NCI-H1105 treated with DMSO at 0.1 percent for 48 hours (cell line): ENCODE results near the gene LYAR.

Experiments used
- DNase-seq: peaks from one replicate; lab custom pipeline; 2025; lab: John Stamatoyannopoulos, UW

The LYAR gene

DNA sequence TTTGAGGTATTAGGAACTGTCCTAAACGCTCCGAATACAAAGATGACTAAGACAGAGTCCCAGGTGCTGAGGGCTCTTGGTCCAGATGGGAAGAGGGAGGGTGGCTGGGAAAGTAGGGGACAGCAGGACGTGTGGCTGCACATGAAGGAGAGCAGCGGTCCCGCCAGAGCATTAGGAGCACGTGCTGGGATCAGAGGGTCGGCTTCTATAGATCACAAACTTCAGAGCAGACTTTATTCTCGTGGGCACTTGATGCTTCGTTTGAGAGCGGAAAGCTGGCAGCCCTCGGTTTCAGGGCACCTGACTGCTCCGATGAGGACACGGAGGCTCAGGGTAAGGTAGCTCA lies 26.2 kb upstream of the LYAR start:
- no peak for DNase-seq

DNA sequence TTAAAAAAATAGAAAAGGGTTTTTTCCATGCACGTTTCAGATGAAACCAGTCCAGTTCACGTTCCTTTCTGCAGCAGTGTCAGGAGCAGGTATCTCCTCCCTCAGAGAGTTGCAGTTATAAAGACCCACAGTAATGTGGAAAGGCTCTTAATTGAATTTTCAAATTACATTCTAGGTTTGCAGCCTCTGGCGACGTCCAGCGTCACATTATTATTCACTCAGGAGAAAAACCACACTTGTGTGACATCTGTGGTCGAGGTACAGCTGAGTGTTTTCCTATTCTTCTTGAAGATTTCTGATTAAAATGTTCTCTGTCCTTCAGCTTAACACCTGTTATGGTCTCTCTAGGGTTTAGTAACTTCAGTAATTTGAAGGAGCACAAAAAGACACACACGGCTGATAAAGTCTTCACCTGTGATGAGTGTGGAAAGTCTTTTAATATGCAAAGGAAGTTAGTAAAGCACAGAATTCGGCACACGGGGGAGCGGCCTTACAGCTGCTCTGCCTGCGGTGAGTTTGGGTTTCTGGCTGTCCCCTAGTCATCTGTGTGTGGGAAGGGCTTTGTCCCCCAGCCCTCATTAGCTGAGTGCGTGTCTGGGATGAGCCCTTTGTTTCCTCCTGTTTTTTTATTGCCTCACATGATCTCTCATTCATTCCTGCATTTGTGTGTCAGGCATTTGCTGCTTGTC lies 25.7 kb upstream of the LYAR start:
- no peak for DNase-seq

DNA sequence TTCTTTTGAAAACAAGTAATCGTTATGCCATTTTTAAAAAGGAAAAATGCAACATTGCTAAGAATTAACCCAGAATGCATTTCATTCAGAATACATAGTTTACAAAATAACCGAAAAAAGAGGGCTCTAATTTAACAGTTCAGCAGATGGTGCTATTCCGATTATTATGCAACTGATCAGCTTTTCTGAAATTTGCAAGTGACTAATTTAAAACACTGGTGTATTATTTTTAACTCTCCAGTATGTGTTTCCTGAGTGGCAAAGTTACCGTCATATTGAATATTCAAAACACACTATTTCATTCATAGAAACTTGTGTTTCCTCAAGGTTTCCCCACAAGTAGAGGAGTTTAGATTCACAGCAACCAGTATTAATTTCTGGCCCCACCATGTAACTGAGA lies 21.2 kb upstream of the LYAR start:
- no peak for DNase-seq

DNA sequence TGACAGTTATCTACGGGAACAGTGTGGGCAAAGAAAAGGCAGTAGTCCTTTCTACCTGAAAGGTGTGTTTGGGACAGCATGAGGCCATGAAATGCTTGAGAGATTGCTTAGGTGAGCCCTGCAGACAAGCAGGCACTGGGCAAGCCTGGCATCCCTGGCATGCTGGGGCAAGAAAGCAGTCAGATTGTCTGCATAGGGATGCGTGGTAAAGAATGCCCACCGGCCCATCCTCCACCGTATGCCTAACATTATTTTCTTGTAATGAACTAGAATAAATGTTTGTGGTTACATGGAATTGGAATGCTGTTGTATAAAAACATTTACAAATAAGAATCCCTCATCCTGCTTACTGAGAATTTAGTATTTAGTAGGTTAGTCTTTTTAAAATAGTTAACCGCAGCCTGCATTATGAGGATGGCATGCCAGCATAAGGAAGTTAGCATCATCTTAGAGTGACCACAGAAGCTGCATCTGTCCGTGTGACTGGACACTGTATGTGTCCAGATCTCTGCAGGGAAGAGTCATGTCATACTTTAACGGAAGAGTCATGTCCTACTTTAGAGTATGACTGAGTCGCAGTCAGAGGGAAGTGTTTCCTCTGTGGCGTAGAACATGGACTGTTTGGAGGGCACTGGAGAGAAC lies 19.0 kb upstream of the LYAR start:
- no peak for DNase-seq

DNA sequence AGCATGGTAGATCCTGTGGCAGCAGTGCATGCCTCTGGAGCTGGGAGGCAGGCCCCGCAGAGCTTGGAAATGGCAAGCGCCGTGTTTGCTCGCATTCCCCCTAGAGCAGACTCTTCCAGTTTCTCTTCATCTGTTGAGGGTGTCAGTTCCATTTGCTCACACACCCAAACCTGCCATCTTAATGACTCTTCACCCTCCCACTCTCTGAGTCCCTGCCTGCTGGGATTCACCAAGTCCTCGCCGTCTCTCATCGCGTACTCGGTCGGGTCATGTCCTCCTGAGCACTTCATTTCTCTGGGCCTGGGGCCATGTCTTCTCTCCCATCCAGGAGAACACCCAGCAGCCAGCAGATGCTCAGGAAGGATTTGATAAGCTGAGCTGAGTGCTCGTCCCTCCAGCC lies 17.0 kb upstream of the LYAR start:
- no peak for DNase-seq

DNA sequence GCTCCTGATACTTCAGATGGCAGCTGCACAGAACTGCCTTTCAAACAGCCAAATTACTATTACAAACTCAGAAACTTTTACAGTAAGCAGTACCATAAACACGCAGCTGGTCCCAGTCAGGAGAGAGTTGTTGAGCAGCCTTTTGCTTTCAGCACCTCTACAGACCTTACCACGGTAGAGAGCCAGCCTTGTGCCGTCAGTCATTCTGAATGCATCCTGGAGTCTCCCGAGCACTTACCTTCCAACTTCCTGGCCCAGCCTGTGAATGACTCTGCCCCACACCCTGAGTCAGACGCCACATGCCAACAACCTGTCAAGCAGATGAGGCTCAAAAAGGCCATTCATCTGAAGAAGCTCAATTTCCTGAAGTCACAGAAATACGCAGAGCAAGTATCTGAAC lies 12.5 kb upstream of the LYAR start:
- DNase-seq: no peak

DNA sequence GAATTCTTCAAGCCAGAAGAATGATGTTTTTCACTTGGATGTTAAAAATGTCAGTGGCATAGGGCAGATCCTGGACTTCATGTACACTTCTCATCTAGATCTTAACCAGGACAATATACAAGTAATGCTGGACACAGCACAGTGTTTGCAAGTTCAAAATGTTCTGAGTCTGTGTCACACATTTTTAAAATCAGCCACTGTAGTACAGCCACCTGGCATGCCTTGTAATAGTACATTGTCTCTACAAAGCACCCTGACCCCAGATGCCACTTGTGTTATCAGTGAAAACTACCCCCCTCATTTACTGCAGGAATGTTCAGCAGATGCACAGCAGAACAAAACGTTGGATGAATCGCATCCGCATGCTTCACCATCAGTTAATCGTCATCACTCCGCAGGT lies 12.0 kb upstream of the LYAR start:
- no peak for DNase-seq

DNA sequence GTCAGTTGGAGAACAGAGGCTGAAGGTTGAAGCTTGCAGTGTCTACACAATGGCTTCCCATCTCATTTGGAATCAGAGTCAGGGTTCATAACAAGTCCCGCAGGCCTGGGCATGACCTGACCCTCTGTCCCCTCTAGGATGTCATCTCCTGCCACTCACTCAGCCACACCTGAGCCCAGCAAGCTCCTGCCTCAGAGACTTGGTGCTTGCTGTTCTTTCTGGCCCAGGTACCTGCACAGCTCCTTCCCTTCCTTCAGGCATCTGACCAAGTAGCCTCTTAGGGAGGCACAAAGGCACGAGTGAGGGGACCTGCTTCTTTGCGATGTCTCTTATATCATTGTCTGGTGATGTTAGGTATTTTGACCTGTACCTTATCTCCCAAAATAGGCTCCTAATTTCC lies 9.1 kb upstream of the LYAR start:
- DNase-seq: no peak

DNA sequence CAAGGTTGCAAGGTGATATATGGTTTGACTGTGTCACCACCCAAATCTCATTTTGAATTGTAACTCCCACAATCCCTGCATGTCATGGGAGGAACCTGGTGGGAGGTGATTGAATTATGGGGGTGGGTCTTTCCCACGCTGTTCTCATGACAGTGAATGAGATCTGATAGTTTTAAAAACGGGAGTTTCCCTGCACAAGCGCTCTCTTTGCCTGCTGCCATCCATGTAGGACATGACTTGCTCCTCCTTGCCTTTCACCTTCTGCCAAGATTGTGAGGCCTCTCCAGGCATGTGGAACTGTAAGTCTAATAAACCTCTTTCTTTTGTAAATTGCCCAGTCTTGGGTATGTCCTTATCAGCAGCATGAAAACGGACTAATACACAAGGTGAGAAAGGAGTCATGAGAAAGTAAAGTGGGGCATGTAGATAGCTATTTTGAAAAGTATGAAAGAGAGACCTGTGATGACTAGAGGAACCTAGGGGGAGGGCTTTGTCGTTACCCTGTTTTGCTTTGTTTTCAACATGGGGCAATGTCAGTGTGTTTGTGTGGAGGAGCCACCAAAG lies 6.4 kb upstream of the LYAR start:
- DNase-seq: no peak

DNA sequence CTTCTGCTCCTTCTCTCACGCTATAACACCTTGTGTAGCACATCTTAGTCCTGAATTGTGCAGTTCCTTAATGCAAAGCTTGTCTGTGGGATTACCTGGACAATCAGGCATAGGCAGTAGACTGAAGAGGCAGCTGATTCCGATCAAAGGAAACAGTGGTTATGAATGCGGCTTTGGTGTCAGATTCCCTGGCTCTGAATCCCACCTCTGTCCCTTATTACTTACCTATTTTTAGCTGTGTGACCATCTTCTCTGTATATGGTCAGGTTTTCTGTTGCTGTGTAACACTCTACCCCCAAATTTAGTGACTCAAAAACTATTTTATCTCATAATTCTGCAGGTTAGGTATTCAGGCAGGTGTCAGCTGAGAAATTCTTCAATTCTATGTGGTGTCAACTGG lies 3.3 kb upstream of the LYAR start:
- DNase-seq: no peak

DNA sequence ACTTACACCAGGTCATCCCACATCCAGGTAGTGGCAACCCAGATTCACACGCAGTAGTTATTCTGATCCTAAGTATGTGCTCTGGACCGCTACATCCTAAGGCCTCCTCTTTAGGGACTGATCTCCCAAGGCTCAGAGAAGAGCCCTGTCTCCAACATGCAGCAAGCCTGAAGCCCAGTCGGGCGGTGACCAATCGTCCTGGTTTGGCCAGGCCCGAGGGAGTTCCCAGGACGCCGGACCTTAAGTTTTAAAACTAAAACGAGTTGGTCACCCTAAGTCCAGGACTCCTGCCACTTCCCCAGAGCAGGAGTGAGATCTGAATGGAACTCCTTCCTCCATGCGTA lies 385 bp downstream of the LYAR start:
- no peak for DNase-seq

DNA sequence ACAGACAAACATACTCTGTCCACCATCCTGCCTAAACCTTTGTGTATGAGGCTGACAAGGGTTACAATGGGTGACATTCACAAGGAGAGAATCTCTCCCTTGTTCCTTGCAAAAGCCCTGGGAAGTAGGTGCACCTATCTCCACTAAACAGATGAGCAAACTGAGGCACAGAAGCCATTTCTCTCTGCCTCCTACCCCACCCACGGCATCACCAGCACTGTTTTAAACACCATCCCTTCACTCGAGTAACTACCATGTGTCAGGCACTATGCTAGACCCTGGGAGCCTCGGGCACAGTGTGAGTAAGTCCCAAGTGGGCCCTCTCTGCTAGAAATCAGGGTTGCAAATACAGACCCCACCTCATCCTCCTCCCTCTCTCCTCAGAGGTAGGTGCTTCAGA lies 899 bp downstream of the LYAR start:
- DNase-seq: no peak

DNA sequence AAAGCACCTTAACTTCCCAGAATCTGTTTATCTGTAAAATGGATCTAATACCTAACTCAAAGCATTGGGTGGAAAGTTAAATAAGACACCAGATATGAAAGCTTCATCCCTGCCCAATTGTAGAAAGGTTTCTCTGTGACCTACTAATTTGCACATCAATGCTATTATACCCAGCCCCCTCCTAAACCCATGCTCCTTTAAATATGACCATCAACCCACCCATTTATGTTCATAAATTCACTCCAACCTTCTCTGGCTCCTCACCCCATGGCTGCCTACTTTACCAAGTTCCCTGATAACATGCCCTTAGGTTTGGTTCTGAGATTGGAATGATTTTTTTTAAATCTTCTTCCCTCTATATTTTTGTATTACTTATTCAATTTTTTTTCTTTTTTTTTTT lies 1.9 kb downstream of the LYAR start:
- DNase-seq: no peak

DNA sequence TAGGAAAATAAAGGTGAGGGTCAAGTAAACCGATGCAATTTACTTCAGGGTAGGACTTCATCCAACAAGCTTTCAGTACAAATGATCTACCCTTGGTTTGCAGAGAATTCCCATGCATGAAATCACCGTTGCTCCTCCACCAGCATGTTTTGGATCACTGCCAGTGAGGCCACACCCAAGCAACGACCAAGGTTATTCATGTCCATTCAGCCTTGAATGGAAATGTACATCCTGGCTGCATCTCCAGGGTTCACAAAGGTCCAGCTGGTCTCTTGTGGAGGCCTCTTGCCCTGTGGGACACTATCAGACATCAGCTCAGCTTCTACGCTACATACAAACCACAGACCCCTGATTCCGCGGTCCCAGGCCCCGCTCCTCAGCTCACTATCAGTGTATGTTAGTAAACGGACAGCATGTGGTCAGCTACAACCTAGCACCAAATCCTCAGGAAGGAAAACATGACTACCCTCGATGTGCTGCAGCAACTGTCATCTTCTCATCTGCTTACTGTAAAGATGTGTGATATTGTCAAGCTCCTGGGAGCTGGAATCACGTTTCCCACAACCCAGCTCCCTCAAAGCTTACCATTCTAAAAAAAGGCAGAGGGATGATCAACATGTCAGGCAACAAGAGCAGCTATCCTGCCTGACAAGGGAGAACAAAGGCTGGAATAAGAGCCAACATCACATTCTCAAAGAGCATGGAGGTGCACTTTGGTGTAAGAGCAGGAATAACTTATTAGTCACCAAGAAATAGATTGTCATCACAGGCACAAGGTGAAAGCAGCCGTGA lies 4.9 kb downstream of the LYAR start:
- DNase-seq: no peak

DNA sequence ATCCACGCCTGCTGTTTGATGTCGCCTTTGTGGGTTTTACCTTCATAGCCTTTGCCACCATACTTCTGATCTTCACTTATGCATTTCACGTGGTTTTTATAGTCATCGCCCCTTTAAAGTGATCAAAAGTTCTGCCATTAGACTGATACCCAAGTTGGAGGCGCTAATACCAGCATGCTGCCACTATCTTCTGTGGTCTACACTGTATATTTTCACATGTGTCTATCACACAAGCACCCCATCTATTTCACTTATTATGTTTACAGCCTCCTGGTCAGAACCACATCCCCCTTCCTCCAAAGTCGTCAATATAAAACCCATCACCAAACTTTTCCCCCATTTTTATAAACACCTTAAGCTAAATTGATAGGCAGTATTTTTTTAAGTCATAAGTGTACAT lies 8.2 kb downstream of the LYAR start:
- no peak for DNase-seq

DNA sequence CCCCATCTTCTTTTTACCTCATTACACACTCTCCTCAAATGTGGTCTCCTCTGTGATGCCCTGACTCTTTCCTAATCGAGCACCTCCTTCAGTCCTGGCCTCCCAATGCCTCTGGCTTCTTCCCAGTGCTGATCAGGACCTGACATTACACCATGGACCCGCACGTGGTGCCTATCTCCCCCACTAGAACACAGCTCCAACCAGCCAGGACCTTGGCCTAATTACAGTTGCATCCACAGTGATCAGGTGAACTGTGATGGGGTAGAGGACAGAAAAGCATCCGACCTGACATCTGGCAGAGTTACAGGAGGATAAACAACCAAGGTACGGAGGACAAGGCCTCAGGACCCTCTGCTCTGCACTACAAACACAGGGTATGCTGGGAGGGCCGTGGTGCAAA lies 12.4 kb downstream of the LYAR start:
- DNase-seq: no peak

DNA sequence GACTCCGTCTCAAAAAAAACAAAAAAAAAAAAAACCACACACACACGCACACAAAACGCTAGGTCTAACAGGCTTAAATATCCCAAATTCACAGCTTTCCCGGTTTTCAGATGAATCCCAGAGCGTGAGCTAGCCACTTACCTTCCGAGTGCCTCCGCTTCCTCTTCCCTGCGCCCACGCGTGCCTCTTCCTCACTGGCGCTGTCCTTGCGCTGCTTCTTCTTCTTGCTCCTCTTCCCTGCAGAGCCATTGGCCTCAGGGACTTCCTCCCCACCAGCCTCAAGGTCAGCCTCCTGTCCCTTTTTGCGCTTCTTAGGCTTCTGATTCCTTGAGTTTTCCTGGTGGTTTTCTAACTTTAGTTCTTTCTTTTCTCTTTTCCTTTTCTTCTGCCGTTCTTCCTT lies 15.7 kb downstream of the LYAR start:
- no peak for DNase-seq

DNA sequence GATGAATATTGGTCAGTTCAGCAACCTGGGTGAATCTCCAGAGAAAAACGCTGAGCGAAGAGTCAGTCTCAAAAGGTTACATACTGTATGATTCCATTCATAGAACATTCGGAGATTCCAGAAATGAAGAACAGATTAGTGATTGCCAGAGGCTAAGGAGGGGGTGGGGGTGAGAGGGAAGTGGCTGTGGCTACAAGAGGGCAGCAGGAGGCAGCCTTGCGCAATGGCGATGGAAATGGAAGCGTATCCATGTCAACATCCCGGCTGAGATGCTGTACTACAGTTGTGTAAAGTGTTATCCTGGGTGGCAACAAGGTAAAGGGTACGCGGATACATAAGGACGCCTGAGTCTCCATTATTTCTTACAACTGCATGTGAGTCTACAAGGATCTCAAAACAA lies 18.0 kb downstream of the LYAR start:
- DNase-seq: no peak

DNA sequence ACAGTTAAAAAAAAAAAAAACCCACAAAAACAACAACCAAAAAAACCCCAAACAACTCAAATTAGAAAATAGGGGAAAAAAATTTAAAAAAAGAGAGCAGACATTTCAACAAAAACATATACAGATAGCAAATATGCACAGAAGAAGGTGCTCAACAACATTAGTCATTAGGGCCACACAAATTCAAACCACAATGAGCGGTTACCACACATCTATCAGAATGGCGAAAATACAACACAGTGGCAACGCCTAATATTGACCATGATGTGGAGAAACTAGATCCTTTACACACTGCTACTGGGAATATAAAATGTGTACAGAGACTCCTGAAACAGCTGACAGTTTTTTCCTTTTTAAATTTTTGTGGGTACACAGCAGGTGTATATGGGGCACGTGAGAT lies 19.4 kb downstream of the LYAR start:
- DNase-seq: no peak

DNA sequence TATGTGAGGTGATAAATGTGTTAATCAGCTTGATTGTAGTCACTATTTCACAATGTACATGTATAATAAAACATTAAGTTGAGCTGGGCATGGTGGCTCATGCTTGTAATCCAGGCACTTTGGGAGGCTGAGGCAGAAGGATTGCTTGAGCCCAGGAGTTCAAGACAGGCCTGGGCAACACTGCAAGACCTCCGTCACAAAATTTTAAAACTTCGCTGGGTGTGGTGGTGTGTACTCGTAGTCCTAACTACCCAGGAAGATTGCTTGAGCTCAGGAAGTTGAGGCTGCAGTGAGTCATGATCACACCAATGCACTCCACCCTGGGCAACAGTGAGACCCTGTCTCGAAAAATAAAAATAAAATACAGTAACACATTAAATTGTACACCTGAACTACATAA lies 20.1 kb downstream of the LYAR start:
- DNase-seq: no peak

DNA sequence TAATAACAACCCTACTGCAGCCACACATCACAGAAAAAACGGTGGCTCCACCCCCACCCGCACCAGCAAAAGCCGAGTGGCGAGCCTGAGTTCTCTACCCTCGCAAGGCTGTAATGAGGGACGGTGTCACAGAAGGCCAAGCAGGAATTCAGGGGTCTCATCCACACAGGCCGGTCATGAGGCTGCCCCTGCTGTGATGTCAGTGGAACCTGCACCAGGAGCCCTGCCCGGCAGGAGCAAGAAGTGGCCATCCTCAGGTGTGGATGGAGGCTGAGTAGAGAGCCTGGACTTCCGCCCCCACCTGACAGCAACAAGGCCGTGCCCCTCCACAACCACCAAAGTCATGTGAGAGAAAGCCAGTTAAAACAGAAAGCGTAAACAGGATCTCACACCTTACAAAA lies 20.6 kb downstream of the LYAR start:
- no peak for DNase-seq

DNA sequence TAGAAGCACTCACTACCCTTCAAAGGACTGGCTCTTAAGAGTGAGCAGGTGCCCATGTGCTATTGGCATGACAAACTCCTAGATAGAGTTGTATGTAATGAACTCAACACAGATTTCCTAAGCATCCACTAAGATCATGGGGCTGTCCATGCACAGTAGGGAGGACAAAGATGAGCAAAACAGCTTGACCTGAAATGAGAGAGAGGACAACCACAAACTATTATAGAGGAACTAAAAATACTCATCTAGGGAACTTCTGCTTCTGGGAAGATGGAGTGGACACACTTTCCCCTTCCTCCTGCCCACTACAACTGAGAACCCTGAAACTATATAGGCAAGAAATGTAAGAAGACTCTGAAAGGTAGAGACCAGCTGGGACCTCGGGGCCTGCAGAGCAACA lies 21.2 kb downstream of the LYAR start:
- no peak for DNase-seq

DNA sequence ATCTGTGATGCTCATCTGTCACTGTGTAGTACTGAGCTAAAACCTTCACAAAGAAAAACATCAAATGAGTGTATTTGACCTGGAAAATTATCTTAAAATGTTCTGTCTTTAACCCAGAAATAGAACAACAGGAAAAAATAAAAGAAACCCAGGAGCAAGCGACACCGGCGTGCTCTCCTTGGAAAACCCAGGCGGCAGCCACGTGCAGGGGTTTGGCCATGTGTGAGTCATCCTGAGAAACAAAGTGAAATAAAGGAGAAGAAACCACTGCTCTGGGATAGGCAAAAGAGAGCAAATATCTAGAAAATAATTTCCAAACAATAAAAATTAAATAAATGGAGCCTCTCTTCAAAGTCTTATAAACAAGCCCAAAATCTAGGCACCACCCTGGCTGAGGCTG lies 22.0 kb downstream of the LYAR start:
- DNase-seq: no peak
